Uterus (tissue), 2 donors: ENCODE results near the gene SETBP1.

ENCODE experiments used
- POLR2A ChIP-seq, 2 donors: fragments of 450-650 bp; IDR thresholded peaks; one replicate each; pipeline ENCODE4 v1.6.1; 2016; ENCODE audit warnings: antibody characterized with exemption in 2 of 2, mild to moderate bottlenecking in 1 of 2, moderate library complexity in 1 of 2
- TF ChIP-seq, protein P1 (sequence below), 4 experiments: fragments of 200-600 bp in 2 of 4; fragments of 450-650 bp in 2 of 4; sonication (generic) in 2 of 4; IDR thresholded peaks; one replicate each; pipeline ENCODE4 v1.5.1; 2016 to 2019; ENCODE audit warnings: antibody characterized with exemption in 4 of 4, mild to moderate bottlenecking in 2 of 4, moderate library complexity in 1 of 4

DNA sequence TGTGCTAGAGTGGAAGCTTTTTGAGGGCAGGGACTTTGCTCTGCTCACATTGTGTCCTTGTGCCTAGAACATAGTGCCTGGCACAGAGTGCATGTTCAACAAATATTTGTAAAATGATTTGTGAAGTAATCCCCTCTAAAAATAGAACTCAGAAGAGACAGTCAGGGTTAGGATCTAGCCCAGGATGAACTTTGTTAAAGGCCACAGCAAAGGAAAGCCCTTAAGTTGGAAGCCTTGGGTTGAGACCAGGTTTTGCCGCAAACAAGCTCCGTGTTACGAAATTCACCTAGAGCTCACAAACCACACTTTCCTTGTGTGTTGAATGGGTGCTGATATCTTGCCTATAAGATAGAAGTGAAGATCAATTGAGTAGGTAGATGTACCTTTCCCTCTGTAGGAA lies 84.2 kb downstream of the SETBP1 start:
- TF ChIP-seq, protein P1, sequence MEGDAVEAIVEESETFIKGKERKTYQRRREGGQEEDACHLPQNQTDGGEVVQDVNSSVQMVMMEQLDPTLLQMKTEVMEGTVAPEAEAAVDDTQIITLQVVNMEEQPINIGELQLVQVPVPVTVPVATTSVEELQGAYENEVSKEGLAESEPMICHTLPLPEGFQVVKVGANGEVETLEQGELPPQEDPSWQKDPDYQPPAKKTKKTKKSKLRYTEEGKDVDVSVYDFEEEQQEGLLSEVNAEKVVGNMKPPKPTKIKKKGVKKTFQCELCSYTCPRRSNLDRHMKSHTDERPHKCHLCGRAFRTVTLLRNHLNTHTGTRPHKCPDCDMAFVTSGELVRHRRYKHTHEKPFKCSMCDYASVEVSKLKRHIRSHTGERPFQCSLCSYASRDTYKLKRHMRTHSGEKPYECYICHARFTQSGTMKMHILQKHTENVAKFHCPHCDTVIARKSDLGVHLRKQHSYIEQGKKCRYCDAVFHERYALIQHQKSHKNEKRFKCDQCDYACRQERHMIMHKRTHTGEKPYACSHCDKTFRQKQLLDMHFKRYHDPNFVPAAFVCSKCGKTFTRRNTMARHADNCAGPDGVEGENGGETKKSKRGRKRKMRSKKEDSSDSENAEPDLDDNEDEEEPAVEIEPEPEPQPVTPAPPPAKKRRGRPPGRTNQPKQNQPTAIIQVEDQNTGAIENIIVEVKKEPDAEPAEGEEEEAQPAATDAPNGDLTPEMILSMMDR (IDR thresholded peaks at IDR 0.05) = no peak
- TF ChIP-seq POLR2A (IDR thresholded peaks at IDR 0.05) = no peak
